ENCODE data around the gene SMIM35.
A peak's percentile ranks its signal among the peaks of the same experiment; 100 is the strongest.

The SMIM35 gene

GRCh38 chr11:118060081-118060661 lies 26.6 kb downstream of the SMIM35 start:
- DNase-seq (ENCODE audit: low read depth in 1 of 2, low spot score in 1 of 2) = no peak

- DNase-seq (ENCODE audit: low read depth in 1 of 2, low spot score in 1 of 2) = no peak
Observed at GRCh38 chr11:118059246-118059940, 27.4 kb downstream of the SMIM35 start.

- DNase-seq (ENCODE audit: low read depth in 1 of 2, low spot score in 1 of 2) = no peak
Observed at GRCh38 chr11:118058311-118059245, 28.2 kb downstream of the SMIM35 start.

GRCh38 chr11:118057251-118058145 lies 29.3 kb downstream of the SMIM35 start:
- no peak for DNase-seq (ENCODE audit: low read depth in 1 of 2, low spot score in 1 of 2)

- DNase-seq (ENCODE audit: low read depth in 1 of 2, low spot score in 1 of 2) = no peak
Observed at GRCh38 chr11:118056806-118057205, 30.0 kb downstream of the SMIM35 start.

- DNase-seq (ENCODE audit: low read depth in 1 of 2, low spot score in 1 of 2) = no peak
Observed at GRCh38 chr11:118055966-118056365, 30.8 kb downstream of the SMIM35 start.

GRCh38 chr11:118054712-118055640 lies 31.8 kb downstream of the SMIM35 start:
- DNase-seq (ENCODE audit: low read depth in 1 of 2, low spot score in 1 of 2) = no peak

- no peak for DNase-seq (ENCODE audit: low read depth in 1 of 2, low spot score in 1 of 2)
Observed at GRCh38 chr11:118052581-118053206, 34.1 kb downstream of the SMIM35 start.

- peak in 1 of 2 donors; percentile 56 for DNase-seq (ENCODE audit: low read depth in 1 of 2, low spot score in 1 of 2)
Observed at GRCh38 chr11:118051611-118052461, 34.9 kb downstream of the SMIM35 start.

GRCh38 chr11:118051136-118051610 lies 35.6 kb downstream of the SMIM35 start:
- no peak for DNase-seq (ENCODE audit: low read depth in 1 of 2, low spot score in 1 of 2)

GRCh38 chr11:118050208-118050891 lies 36.4 kb downstream of the SMIM35 start:
- DNase-seq (ENCODE audit: low read depth in 1 of 2, low spot score in 1 of 2) = no peak

- no peak for DNase-seq (ENCODE audit: low read depth in 1 of 2, low spot score in 1 of 2)
Observed at GRCh38 chr11:118049771-118050170, 37.0 kb downstream of the SMIM35 start.

GRCh38 chr11:118048472-118049370 lies 38.0 kb downstream of the SMIM35 start:
- no peak for DNase-seq (ENCODE audit: low read depth in 1 of 2, low spot score in 1 of 2)

GRCh38 chr11:118047749-118048148 lies 39.0 kb downstream of the SMIM35 start:
- no peak for DNase-seq (ENCODE audit: low read depth in 1 of 2, low spot score in 1 of 2)

- DNase-seq (ENCODE audit: low read depth in 1 of 2, low spot score in 1 of 2) = no peak
Observed at GRCh38 chr11:118046964-118047700, 39.6 kb downstream of the SMIM35 start.

All from activated CD4-positive, alpha-beta T cell treated with anti-CD3 and anti-CD28 coated beads, Interleukin-2, amount 50 U/mL, for 24 hours (primary cell).